ENCODE data around the gene DHRS3.
A peak's percentile ranks its signal among the peaks of the same experiment; 100 is the strongest.

DHRS3 gene

GRCh38 chr1:12616709-12617373 is 1.2 kb downstream of the DHRS3 start:
- DNase-seq (ENCODE audit: low spot score): peak; percentile 21

- no peak for DNase-seq (ENCODE audit: low spot score)
These were observed 1.9 kb downstream of the DHRS3 start for GRCh38 chr1:12615865-12616708.

GRCh38 chr1:12615159-12615864 is 2.7 kb downstream of the DHRS3 start:
- no peak for DNase-seq (ENCODE audit: low spot score)

- no peak for DNase-seq (ENCODE audit: low spot score)
These were observed 3.4 kb downstream of the DHRS3 start for GRCh38 chr1:12614402-12615158.

- DNase-seq (ENCODE audit: low spot score): no peak
These were observed 4.8 kb downstream of the DHRS3 start for GRCh38 chr1:12613180-12613579.

GRCh38 chr1:12610941-12611340 is 7.1 kb downstream of the DHRS3 start:
- DNase-seq (ENCODE audit: low spot score): no peak

- no peak for DNase-seq (ENCODE audit: low spot score)
These were observed 7.6 kb downstream of the DHRS3 start for GRCh38 chr1:12610305-12610935.

- DNase-seq (ENCODE audit: low spot score): no peak
These were observed 8.5 kb downstream of the DHRS3 start for GRCh38 chr1:12609469-12610003.

- no peak for DNase-seq (ENCODE audit: low spot score)
These were observed 9.6 kb downstream of the DHRS3 start for GRCh38 chr1:12608311-12608957.

GRCh38 chr1:12607263-12607662 is 10.7 kb downstream of the DHRS3 start:
- DNase-seq (ENCODE audit: low spot score): no peak

- DNase-seq (ENCODE audit: low spot score): no peak
These were observed 13.0 kb downstream of the DHRS3 start for GRCh38 chr1:12604986-12605385.

- no peak for DNase-seq (ENCODE audit: low spot score)
These were observed 13.7 kb downstream of the DHRS3 start for GRCh38 chr1:12604114-12604874.

GRCh38 chr1:12603224-12603623 is 14.8 kb downstream of the DHRS3 start:
- DNase-seq (ENCODE audit: low spot score): no peak

- no peak for DNase-seq (ENCODE audit: low spot score)
These were observed 15.4 kb downstream of the DHRS3 start for GRCh38 chr1:12602659-12603024.

GRCh38 chr1:12601700-12602658 is 16.0 kb downstream of the DHRS3 start:
- DNase-seq (ENCODE audit: low spot score): no peak

GRCh38 chr1:12600880-12601633 is 17.0 kb downstream of the DHRS3 start:
- peak; percentile 31 for DNase-seq (ENCODE audit: low spot score)

GRCh38 chr1:12600335-12600734 is 17.7 kb downstream of the DHRS3 start:
- no peak for DNase-seq (ENCODE audit: low spot score)

GRCh38 chr1:12599657-12600056 is 18.4 kb downstream of the DHRS3 start:
- DNase-seq (ENCODE audit: low spot score): no peak

Data from hematopoietic multipotent progenitor cell treated with erythropoietin and hydrocortisone succinate and interleukin-3 and kit ligand, for 15 days (in vitro differentiated cells).